ENCODE data around the gene CPLX3.

- TF ChIP-seq CTCF (IDR thresholded peaks at IDR 0.05) (no peak), POLR2AphosphoS5 (IDR thresholded peaks at IDR 0.05) (no peak), POLR2A (IDR thresholded peaks at IDR 0.05) (no peak), EP300 (IDR thresholded peaks at IDR 0.05) (no peak)
These were observed 18.2 kb upstream of the CPLX3 start for GRCh38 chr15:74808078-74808839.
